Measurements from ENCODE around the gene DLG4.

The DLG4 gene

DNA sequence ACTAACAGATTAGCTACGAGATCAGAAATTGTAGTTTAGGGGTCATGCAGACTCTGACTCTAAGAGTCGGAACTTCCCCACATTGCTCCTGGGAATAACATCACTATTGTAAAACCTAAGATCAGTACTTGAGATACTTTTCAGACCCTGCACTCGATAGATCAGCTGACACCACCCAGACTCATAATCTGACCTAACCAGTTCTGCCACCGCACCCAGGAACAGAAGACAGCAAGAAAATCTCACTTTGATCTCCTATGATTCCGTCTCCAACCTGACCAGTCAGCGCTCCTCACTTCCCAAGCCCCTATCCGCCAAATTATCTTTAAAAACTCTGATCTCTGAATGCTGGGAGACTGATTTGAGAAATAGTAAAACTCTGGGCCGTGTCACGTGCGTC, 77.8 kb downstream of the DLG4 start:
- DNase-seq, result no peak

DNA sequence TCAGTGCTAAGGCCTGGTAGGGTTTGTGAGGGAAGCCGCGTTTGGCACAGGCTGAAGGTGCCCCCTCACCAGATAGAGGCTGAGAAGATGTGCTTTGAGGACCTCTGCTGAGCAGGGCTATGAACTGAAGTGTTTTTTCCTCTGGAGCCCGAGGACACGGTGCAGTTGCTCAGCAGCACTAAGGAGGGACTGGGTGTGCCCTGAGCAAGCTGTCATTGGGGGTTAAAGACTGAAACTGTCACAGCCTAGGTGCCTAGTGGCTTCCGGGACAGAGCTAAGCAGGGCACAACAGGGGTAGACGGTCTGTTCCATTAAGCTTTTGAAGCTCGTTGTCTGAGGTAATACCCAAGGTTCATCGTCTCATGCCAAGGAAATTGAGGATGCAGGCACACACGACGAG, 80.2 kb downstream of the DLG4 start:
- DNase-seq, result no peak

DNA sequence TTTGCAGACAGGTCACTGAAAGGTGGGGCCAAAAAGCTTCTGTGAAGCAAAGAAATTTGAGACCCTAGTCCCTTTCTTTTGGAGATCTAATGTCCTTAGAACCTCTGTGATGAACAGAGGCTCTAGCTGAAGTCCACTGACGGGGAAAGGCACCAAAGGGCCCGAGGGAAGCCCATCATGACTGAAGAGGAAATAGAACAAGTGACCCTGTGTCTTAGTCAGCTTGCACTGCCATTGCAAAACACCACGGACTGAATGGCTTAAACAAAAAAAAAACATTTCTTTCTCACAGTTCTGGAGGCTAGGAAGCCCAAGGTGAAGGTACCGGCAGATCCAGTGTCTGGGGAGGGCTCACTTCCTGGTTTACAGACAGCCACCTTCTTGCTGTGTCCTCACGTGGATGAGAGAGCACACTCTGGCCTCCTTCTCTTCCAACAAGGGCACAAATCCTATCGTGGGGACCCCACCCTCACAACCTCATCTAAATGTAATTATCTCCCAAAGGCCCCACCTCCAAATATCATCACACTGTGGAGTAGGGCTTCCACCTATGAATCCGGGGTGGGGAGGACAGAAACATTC, 80.7 kb downstream of the DLG4 start:
- DNase-seq, result no peak

- no peak for DNase-seq
These were observed 82.3 kb downstream of the DLG4 start for GRCh38 chr17:7137171-7137943.

All from stimulated activated CD4-positive, alpha-beta T cell treated with anti-CD3 and anti-CD28 coated beads, Interleukin-4, amount 100 ng/mL, for 24 hours (primary cell).